SK-N-SH (cell line): ENCODE data around the gene NCOR2.

ENCODE experiments used
- GATA2 ChIP-seq: sonication (generic); formaldehyde crosslinking; IDR thresholded peaks from 2 replicates; pipeline ENCODE4 v1.5.0; 2020; ENCODE audit warnings: mild to moderate bottlenecking, missing genetic modification reagents
- MXI1 ChIP-seq: IDR thresholded peaks from 2 replicates; pipeline ENCODE4 v1.6.1; 2012; ENCODE audit warnings: mild to moderate bottlenecking, low read depth, low read length, improper control_type of control experiment
- SMC3 ChIP-seq: IDR thresholded peaks from 2 replicates; pipeline ENCODE4 v1.6.1; 2012; ENCODE audit warnings: low read depth, low read length, improper control_type of control experiment
- TAF1 ChIP-seq: IDR thresholded peaks from 2 replicates; pipeline ENCODE4 v1.6.1; 2012; ENCODE audit warnings: low read depth, mild to moderate bottlenecking, low read length, moderate library complexity, borderline replicate concordance
- TF ChIP-seq, protein P1 (sequence below): IDR thresholded peaks from 2 replicates; pipeline ENCODE4 v1.6.1; 2012; ENCODE audit warnings: mild to moderate bottlenecking, low read depth, low read length, moderate library complexity
- TF ChIP-seq, protein P2 (sequence below): fragments of 200-600 bp; sonication (generic); IDR thresholded peaks from 2 replicates; pipeline ENCODE4 v1.6.1; 2017; ENCODE audit warnings: antibody characterized with exemption, mild to moderate bottlenecking, moderate library complexity

DNA sequence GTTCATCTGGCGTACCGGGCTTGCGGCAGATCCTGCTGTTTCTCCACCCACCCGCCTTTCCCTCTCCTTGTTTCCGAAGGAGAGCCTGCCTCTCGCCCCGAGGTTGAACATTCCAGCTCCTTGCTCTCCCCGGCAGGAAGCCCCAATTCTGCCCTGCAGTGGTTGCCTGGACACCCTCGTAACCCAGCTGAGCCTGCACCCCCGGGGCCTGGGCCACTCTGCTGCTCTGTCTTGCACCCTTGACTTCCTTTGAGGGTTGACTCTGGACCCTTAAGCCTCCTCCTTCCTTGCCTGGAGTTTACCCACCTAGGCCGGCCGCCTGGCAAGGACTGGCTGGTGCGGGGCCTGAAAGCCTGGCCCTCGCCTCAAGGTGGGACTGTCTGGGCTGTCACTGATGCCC lies 25.8 kb upstream of the NCOR2 start:
- TF ChIP-seq, protein P1, sequence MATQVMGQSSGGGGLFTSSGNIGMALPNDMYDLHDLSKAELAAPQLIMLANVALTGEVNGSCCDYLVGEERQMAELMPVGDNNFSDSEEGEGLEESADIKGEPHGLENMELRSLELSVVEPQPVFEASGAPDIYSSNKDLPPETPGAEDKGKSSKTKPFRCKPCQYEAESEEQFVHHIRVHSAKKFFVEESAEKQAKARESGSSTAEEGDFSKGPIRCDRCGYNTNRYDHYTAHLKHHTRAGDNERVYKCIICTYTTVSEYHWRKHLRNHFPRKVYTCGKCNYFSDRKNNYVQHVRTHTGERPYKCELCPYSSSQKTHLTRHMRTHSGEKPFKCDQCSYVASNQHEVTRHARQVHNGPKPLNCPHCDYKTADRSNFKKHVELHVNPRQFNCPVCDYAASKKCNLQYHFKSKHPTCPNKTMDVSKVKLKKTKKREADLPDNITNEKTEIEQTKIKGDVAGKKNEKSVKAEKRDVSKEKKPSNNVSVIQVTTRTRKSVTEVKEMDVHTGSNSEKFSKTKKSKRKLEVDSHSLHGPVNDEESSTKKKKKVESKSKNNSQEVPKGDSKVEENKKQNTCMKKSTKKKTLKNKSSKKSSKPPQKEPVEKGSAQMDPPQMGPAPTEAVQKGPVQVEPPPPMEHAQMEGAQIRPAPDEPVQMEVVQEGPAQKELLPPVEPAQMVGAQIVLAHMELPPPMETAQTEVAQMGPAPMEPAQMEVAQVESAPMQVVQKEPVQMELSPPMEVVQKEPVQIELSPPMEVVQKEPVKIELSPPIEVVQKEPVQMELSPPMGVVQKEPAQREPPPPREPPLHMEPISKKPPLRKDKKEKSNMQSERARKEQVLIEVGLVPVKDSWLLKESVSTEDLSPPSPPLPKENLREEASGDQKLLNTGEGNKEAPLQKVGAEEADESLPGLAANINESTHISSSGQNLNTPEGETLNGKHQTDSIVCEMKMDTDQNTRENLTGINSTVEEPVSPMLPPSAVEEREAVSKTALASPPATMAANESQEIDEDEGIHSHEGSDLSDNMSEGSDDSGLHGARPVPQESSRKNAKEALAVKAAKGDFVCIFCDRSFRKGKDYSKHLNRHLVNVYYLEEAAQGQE = no peak
- TF ChIP-seq TAF1 (no peak), SMC3 (no peak), GATA2 (CRISPR knock-in tag) (no peak), MXI1 (no peak)
- TF ChIP-seq, protein P2, sequence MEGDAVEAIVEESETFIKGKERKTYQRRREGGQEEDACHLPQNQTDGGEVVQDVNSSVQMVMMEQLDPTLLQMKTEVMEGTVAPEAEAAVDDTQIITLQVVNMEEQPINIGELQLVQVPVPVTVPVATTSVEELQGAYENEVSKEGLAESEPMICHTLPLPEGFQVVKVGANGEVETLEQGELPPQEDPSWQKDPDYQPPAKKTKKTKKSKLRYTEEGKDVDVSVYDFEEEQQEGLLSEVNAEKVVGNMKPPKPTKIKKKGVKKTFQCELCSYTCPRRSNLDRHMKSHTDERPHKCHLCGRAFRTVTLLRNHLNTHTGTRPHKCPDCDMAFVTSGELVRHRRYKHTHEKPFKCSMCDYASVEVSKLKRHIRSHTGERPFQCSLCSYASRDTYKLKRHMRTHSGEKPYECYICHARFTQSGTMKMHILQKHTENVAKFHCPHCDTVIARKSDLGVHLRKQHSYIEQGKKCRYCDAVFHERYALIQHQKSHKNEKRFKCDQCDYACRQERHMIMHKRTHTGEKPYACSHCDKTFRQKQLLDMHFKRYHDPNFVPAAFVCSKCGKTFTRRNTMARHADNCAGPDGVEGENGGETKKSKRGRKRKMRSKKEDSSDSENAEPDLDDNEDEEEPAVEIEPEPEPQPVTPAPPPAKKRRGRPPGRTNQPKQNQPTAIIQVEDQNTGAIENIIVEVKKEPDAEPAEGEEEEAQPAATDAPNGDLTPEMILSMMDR = no peak
